Measurements from ENCODE around the gene B3GNT2. TPM values are rescaled to one million over a fixed set of nuclear protein-coding genes. Genes with fewer than 3 reads are reported as not detected.

B3GNT2 gene
- total and polyA plus RNA-seq, 9 of the 15 experiments (the other 6 are each of a cell fraction or from before 2014, with no cell fraction given): 6.0 to 38.9 (median 25.0) TPM

DNA sequence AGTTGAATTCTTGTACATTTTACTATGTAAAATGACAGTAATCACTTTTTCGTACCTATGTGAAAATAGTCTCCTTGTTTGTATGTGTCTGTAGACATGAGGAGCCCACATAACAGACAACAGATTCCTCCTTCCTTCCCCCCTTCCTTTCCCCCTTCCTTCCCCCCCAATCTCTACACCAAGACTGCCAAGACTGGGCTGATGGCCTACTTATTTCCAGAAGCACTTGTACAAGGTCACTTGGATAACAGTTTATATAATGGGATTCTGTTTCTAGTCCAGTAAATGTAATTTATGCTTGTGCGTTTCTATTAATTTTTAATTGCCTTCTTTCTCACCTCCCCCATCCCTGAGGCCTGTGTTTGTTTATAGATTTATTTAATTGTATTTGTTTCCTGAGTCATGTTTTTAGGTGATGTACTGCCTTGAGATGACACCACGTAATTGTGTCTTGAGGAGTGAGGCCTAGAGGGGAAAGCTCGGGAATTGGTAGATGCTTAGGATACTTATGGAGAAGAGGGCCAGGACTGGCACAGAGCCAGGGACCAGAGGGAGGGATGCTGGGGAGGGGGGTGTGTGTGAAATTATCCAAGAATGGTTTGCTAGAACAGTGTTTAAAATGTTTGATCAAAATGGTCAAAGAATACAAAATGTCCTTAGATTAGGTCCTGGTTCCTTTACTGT, 12.3 kb downstream of the B3GNT2 start:
- BruUV-seq (replicated peaks): no TSS peak
- Histone ChIP-seq H3K27me3 (ENCODE audit: control insufficient read depth in 2 of 2, insufficient read depth in 2 of 2, low read length in 2 of 2) (no peaks in the 10 kb centered on the region), H2AFZ (ENCODE audit: low read depth, low read length) (no peak overlapping the region), H3K4me3 (no peak overlapping the region), H3K27ac (ENCODE audit: extremely low read depth, low read depth, low read length) (no peak overlapping the region; the same call in 2 of the 3 replicates), H3K4me2 (ENCODE audit: insufficient read depth, low read length) (peak overlapping the region; percentile 39), H3K9me3 (replicated peaks; ENCODE audit: control insufficient read depth, insufficient read depth, low read depth, low read length) (no peaks in the 10 kb centered on the region), H3K9me1 (ENCODE audit: control insufficient read depth, insufficient read depth, low read length) (no peaks in the 10 kb centered on the region), H3K4me1 (replicated peaks in 1 of 2; ENCODE audit: control insufficient read depth in 2 of 2, insufficient read depth in 2 of 2, low read length in 2 of 2) (peaks cover 12 to 19% of the 10 kb centered on the region in 2 experiments; a peak in 4 of 5 replicates), H3K79me2 (ENCODE audit: control insufficient read depth, insufficient read depth, low read length) (peaks cover 100% of the 10 kb centered on the region), H3K9ac (ENCODE audit: insufficient read depth in 1 of 2, low read depth in 2 of 2, low read length in 2 of 2) (no peak overlapping the region; a peak in 1 of 4 replicates), H4K20me1 (replicated peaks; ENCODE audit: control insufficient read depth, insufficient read depth, low read length) (peaks cover 37% of the 10 kb centered on the region), H3K36me3 (ENCODE audit: control insufficient read depth, insufficient read depth, low read length) (peaks cover 11% of the 10 kb centered on the region; the same call in 2 of the 3 replicates)
- no peak for TF ChIP-seq GTF2F1 (IDR thresholded peaks at IDR 0.05; ENCODE audit: low read depth, low read length)
- no peak for TF ChIP-seq SRSF7 (optimal IDR thresholded peaks at IDR 0.05; ENCODE audit: low read depth, low read length)
- peak; percentile 93 for TF ChIP-seq NFIC (IDR thresholded peaks at IDR 0.05)
- no peak for FAIRE-seq
- ChIA-PET CTCF (ENCODE audit: low intra/inter-chr PET ratio) (no interaction called here), POLR2A (no interaction called here)
- DNase-seq (ENCODE audit: extremely low read depth in 1 of 4, low spot score in 3 of 4): peak in 1 of 4 experiments; percentile 40
- intact Hi-C loops (cut with micrococcal nuclease) (no loop called here), in situ Hi-C loops (cut with MboI) (no loop called here)
- WGBS (ENCODE audit: insufficient coverage, low coverage, missing lambda C conversion rate): 54% methylated on average over 4 of the region's 4 CpGs
- ATAC-seq: no peak; the same call in 2 of the 3 replicates

DNA sequence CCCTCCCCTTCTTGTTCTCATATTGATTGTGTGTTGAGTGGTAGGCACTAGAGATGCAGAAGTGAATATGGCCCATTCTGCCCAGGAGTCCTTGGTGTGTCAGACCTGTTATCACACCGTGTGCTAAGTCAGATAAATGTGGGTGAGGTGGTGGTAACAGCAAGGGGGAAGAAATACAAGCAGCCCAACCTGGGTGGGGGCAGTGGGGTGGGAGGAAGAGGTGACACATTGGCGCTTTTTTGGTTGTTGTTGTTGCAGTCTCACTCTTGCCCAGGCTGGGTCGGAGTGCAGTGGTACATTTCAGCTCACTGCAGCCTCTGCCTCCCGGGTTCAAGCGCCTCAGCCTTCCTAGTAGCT, 12.8 kb downstream of the B3GNT2 start:
- peak overlapping the region; percentile 39 for H3K4me2 ChIP-seq (ENCODE audit: insufficient read depth, low read length)
- H3K27ac ChIP-seq (ENCODE audit: extremely low read depth, low read depth, low read length): peak overlapping the region; percentile 9; the same call in 1 of the 3 replicates
- peak overlapping the region in 1 of 2 experiments; percentile 39; a peak in 2 of 4 replicates for H3K9ac ChIP-seq (ENCODE audit: insufficient read depth in 1 of 2, low read depth in 2 of 2, low read length in 2 of 2)
- no peak overlapping the region for H2AFZ ChIP-seq (ENCODE audit: low read depth, low read length)
- POLR2A ChIA-PET: interaction anchor here (0.7 to 1.1 kb wide), 2 partner anchors 12 to 53 kb away, joined by 3 read pairs; no protein-coding TSS in a partner anchor
- WGBS (ENCODE audit: insufficient coverage, low coverage, missing lambda C conversion rate): 20% methylated on average over 4 of the region's 5 CpGs
- peaks cover 14% of the 10 kb centered on the region; the same call in 2 of the 3 replicates for H3K36me3 ChIP-seq (ENCODE audit: control insufficient read depth, insufficient read depth, low read length)
- peaks cover 35% of the 10 kb centered on the region for H4K20me1 ChIP-seq (replicated peaks; ENCODE audit: control insufficient read depth, insufficient read depth, low read length)
- no TSS peak for BruUV-seq (replicated peaks)
- FAIRE-seq: peak; percentile 82
- in situ Hi-C loops (cut with MboI): no loop called here
- intact Hi-C loops (cut with micrococcal nuclease): no loop called here
- H3K79me2 ChIP-seq (ENCODE audit: control insufficient read depth, insufficient read depth, low read length): peaks cover 100% of the 10 kb centered on the region
- no peaks in the 10 kb centered on the region for H3K9me1 ChIP-seq (ENCODE audit: control insufficient read depth, insufficient read depth, low read length)
- peak in 3 of 4 experiments; percentile 29 to 57 (median 50) for DNase-seq (ENCODE audit: extremely low read depth in 1 of 4, low spot score in 3 of 4)
- CTCF ChIA-PET (ENCODE audit: low intra/inter-chr PET ratio): no interaction called here
- ATAC-seq: peak; percentile 63
- peaks cover 8 to 22% of the 10 kb centered on the region in 2 experiments; a peak in 4 of 5 replicates for H3K4me1 ChIP-seq (replicated peaks in 1 of 2; ENCODE audit: control insufficient read depth in 2 of 2, insufficient read depth in 2 of 2, low read length in 2 of 2)
- H3K4me3 ChIP-seq: no peak overlapping the region
- H3K27me3 ChIP-seq (ENCODE audit: control insufficient read depth in 2 of 2, insufficient read depth in 2 of 2, low read length in 2 of 2): no peaks in the 10 kb centered on the region
- H3K9me3 ChIP-seq (replicated peaks; ENCODE audit: control insufficient read depth, insufficient read depth, low read depth, low read length): no peaks in the 10 kb centered on the region
- TF ChIP-seq JUND (IDR thresholded peaks at IDR 0.05; ENCODE audit: borderline replicate concordance, low read depth, low read length): peak; percentile 27; the same call in 1 of the 2 replicates
- TF ChIP-seq JUND (tag; IDR thresholded peaks at IDR 0.05; ENCODE audit: borderline replicate concordance, low read depth, low read length): no peak
- TF ChIP-seq, protein P1, sequence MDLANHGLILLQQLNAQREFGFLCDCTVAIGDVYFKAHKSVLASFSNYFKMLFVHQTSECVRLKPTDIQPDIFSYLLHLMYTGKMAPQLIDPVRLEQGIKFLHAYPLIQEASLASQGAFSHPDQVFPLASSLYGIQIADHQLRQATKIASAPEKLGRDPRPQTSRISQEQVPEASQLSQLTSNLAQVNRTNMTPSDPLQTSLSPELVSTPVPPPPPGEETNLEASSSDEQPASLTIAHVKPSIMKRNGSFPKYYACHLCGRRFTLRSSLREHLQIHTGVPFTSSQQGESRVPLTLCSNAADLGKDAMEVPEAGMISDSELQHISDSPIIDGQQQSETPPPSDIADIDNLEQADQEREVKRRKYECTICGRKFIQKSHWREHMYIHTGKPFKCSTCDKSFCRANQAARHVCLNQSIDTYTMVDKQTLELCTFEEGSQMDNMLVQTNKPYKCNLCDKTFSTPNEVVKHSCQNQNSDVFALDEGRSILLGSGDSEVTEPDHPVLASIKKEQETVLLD (IDR thresholded peaks at IDR 0.05): 0 out of 2 replicates have a peak, but pooled peaks have one; percentile 28
- TF ChIP-seq SAFB2 (IDR thresholded peaks at IDR 0.05; ENCODE audit: borderline replicate concordance, low read depth, low read length, severe bottlenecking): no peak
- TF ChIP-seq CREM (IDR thresholded peaks at IDR 0.05; ENCODE audit: low read depth): no peak
- peak; percentile 53; the same call in 1 of the 2 replicates for TF ChIP-seq ARID1B (IDR thresholded peaks at IDR 0.05)
- peak; percentile 49 for TF ChIP-seq CBFA2T3 (IDR thresholded peaks at IDR 0.05)
- TF ChIP-seq ZNF431 (CRISPR knock-in tag; IDR thresholded peaks at IDR 0.05): no peak
- TF ChIP-seq TCF3 (CRISPR knock-in tag; IDR thresholded peaks at IDR 0.05): peak; percentile 6; the same call in 1 of the 2 replicates
- TF ChIP-seq MYNN (IDR thresholded peaks at IDR 0.05): peak; percentile 55; the same call in 1 of the 2 replicates
- TF ChIP-seq MYNN (CRISPR knock-in tag; IDR thresholded peaks at IDR 0.05): no peak
- 0 out of 2 replicates have a peak, but pooled peaks have one; percentile 39 for TF ChIP-seq DPF2 (IDR thresholded peaks at IDR 0.05)
- no peak for TF ChIP-seq ZNF696 (CRISPR knock-in tag; conservative IDR thresholded peaks at IDR 0.05)

All from K562 (cell line).